ENCODE data around the gene CAPN14.

The CAPN14 gene

GRCh38 chr2:31170071-31170698 lies 47.1 kb downstream of the CAPN14 start:
- TF ChIP-seq POLR2AphosphoS5 (IDR thresholded peaks at IDR 0.05; ENCODE audit: low read depth), result no peak
- TF ChIP-seq CTCF (IDR thresholded peaks at IDR 0.05; ENCODE audit: insufficient read depth, low read length), result peak; percentile 94
- no peak for TF ChIP-seq SPI1 (IDR thresholded peaks at IDR 0.05; ENCODE audit: borderline replicate concordance, low read depth)
- no peak for TF ChIP-seq GABPA (IDR thresholded peaks at IDR 0.05; ENCODE audit: low read depth)
- Histone ChIP-seq H3K27me3 (ENCODE audit: insufficient read depth, poor library complexity, severe bottlenecking) (no peaks in the 10 kb centered on the region), H3K4me3 (replicated peaks; ENCODE audit: insufficient read depth, low read length) (no peak overlapping the region), H3K27ac (replicated peaks) (no peak overlapping the region)
- DNase-seq (ENCODE audit: low read depth in 1 of 2, low spot score in 1 of 2), result peak; percentile 28 to 71

DNA sequence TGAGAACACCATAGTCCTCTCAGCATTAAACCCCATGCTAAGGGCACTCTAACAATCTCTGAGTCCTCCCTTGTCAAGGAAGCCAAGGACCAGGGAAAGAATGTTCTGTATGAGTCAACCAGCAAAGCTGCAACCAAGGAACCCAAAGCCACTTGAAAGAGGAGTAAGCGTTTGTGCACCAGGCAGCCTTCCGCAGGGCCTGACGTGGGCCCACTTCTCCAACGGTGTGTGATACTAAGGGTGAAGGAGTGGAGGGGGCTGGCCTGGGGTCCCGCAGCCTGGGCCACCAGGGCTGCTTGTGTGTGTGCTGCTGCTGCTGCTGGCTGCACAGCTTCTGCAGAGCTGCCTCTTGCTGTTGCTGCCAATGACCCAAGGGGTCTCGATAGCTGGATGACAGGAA lies 49.0 kb downstream of the CAPN14 start:
- no peaks in the 10 kb centered on the region for H3K27me3 ChIP-seq (ENCODE audit: insufficient read depth, poor library complexity, severe bottlenecking)
- no peak overlapping the region for H3K27ac ChIP-seq (replicated peaks)
- H3K4me3 ChIP-seq (replicated peaks; ENCODE audit: insufficient read depth, low read length), result no peak overlapping the region
- TF ChIP-seq POLR2AphosphoS5 (IDR thresholded peaks at IDR 0.05; ENCODE audit: low read depth) (no peak), GABPA (IDR thresholded peaks at IDR 0.05; ENCODE audit: low read depth) (no peak), REST (IDR thresholded peaks at IDR 0.05; ENCODE audit: insufficient replicate concordance, low read depth) (no peak), SPI1 (IDR thresholded peaks at IDR 0.05; ENCODE audit: borderline replicate concordance, low read depth) (no peak), CTCF (IDR thresholded peaks at IDR 0.05; ENCODE audit: insufficient read depth, low read length) (no peak)
- DNase-seq (ENCODE audit: low read depth in 1 of 2, low spot score in 1 of 2), result no peak

DNA sequence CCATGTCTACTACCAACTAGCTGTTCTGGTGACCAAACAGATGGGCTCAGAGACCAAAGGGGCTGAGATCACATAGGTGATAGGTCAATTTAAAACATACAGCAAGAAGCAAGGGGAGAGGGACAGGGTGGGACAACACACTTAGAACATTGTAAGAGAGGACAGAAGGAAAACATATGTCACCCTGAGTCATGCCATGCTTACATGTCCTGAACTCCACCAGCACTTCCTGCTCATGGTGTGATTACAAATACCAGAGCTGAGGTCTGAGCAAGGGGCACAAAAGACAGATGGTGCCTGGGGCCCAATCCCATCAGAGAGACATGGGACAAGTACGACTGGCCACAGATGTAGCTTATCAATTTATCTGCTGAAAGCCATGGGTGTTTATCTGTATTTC lies 50.4 kb downstream of the CAPN14 start:
- no peak for DNase-seq (ENCODE audit: low read depth in 1 of 2, low spot score in 1 of 2)
- no peaks in the 10 kb centered on the region for H3K27me3 ChIP-seq (ENCODE audit: insufficient read depth, poor library complexity, severe bottlenecking)
- TF ChIP-seq REST (IDR thresholded peaks at IDR 0.05; ENCODE audit: insufficient replicate concordance, low read depth), result no peak
- no peak for TF ChIP-seq GABPA (IDR thresholded peaks at IDR 0.05; ENCODE audit: low read depth)
- no peak for TF ChIP-seq CTCF (IDR thresholded peaks at IDR 0.05; ENCODE audit: insufficient read depth, low read length)
- TF ChIP-seq POLR2AphosphoS5 (IDR thresholded peaks at IDR 0.05; ENCODE audit: low read depth), result no peak
- no peak for TF ChIP-seq SPI1 (IDR thresholded peaks at IDR 0.05; ENCODE audit: borderline replicate concordance, low read depth)
- no peak overlapping the region for H3K4me3 ChIP-seq (replicated peaks; ENCODE audit: insufficient read depth, low read length)
- H3K27ac ChIP-seq (replicated peaks), result no peak overlapping the region
